CD4-positive, alpha-beta T cell treated with Interleukin-4 for 1 hour (primary cell): ENCODE results near the gene SMIM10.
"Not testable (repeated sequence)": the region's sequence is repeated elsewhere in the genome, so short reads cannot be mapped to it uniquely, and the experiment has no call there.

Experiments
- DNase-seq, 2 donors: peaks; one replicate each; pipeline ENCODE4 v3.0.0-alpha.2; 2020 to 2022

Gene SMIM10

GRCh38 chrX:134990801-134991481 lies at the start of gene SMIM10:
Gene SMIM10 (plus strand): TSS chrX:134990991. CDS start chrX:134991096, 105 bp downstream.
- peak; percentile 0 to 37 for DNase-seq

GRCh38 chrX:134946364-134946763 lies 44.4 kb upstream of the SMIM10 start:
- DNase-seq: not testable (repeated sequence)

GRCh38 chrX:134948333-134949241 lies 42.2 kb upstream of the SMIM10 start:
- DNase-seq: no peak

GRCh38 chrX:134949271-134949670 lies 41.5 kb upstream of the SMIM10 start:
- no peak for DNase-seq

GRCh38 chrX:134957836-134958235 lies 33.0 kb upstream of the SMIM10 start:
- DNase-seq: no peak

- DNase-seq: not testable (repeated sequence)
These were observed 30.4 kb upstream of the SMIM10 start for GRCh38 chrX:134960366-134960765.

- no peak for DNase-seq
These were observed 27.8 kb upstream of the SMIM10 start for GRCh38 chrX:134963041-134963440.

GRCh38 chrX:134969726-134970125 lies 21.1 kb upstream of the SMIM10 start:
- no peak for DNase-seq

GRCh38 chrX:134971926-134972325 lies 18.9 kb upstream of the SMIM10 start:
- DNase-seq: no peak

- no peak for DNase-seq
These were observed 15.3 kb upstream of the SMIM10 start for GRCh38 chrX:134975516-134975915.

- no peak for DNase-seq
These were observed 8.9 kb upstream of the SMIM10 start for GRCh38 chrX:134981910-134982309.

GRCh38 chrX:134982748-134983147 lies 8.0 kb upstream of the SMIM10 start:
- DNase-seq: no peak

- no peak for DNase-seq
These were observed 5.3 kb upstream of the SMIM10 start for GRCh38 chrX:134985479-134985878.

GRCh38 chrX:134990475-134990800 lies 353 bp upstream of the SMIM10 start:
- no peak for DNase-seq

GRCh38 chrX:134997646-134998045 lies 6.9 kb downstream of the SMIM10 start:
- no peak for DNase-seq

GRCh38 chrX:134998246-134998645 lies 7.5 kb downstream of the SMIM10 start:
- no peak for DNase-seq

GRCh38 chrX:134999469-134999868 lies 8.7 kb downstream of the SMIM10 start:
- DNase-seq: peak in 1 of 2 donors; percentile 32

- DNase-seq: no peak
These were observed 9.7 kb downstream of the SMIM10 start for GRCh38 chrX:135000516-135000915.

GRCh38 chrX:135003876-135004623 lies 13.3 kb downstream of the SMIM10 start:
- peak; percentile 92 to 93 for DNase-seq

- DNase-seq: no peak
These were observed 15.4 kb downstream of the SMIM10 start for GRCh38 chrX:135006187-135006586.

- DNase-seq: no peak
These were observed 18.3 kb downstream of the SMIM10 start for GRCh38 chrX:135009057-135009610.

GRCh38 chrX:135009838-135010237 lies 19.0 kb downstream of the SMIM10 start:
- no peak for DNase-seq

GRCh38 chrX:135010921-135011320 lies 20.1 kb downstream of the SMIM10 start:
- DNase-seq: no peak
